ENCODE results near the gene LRP1-AS. TPM values are rescaled to one million over a fixed set of nuclear protein-coding genes. Genes with fewer than 3 reads are reported as not detected.
"Not testable (repeated sequence)": the region's sequence is repeated elsewhere in the genome, so short reads cannot be mapped to it uniquely, and the experiment has no call there.

LRP1-AS gene
- total RNA-seq, 1 donor from 2014 or later = not detected

- DNase-seq = no peak
These were observed 8.7 kb downstream of the LRP1-AS start for GRCh38 chr12:57138526-57139272.

- DNase-seq = no peak
These were observed 11.7 kb downstream of the LRP1-AS start for GRCh38 chr12:57135527-57136326.

- no peak for DNase-seq
These were observed 12.5 kb downstream of the LRP1-AS start for GRCh38 chr12:57134949-57135348.

GRCh38 chr12:57133916-57134315 is 13.5 kb downstream of the LRP1-AS start:
- no peak for DNase-seq

GRCh38 chr12:57133013-57133569 is 14.3 kb downstream of the LRP1-AS start:
- DNase-seq = no peak

- DNase-seq = peak; percentile 49
These were observed 15.3 kb downstream of the LRP1-AS start for GRCh38 chr12:57131896-57132744.

GRCh38 chr12:57130941-57131340 is 16.5 kb downstream of the LRP1-AS start:
- DNase-seq = no peak

- DNase-seq = no peak
These were observed 17.5 kb downstream of the LRP1-AS start for GRCh38 chr12:57129889-57130288.

GRCh38 chr12:57129321-57129842 is 18.0 kb downstream of the LRP1-AS start:
- DNase-seq = no peak

GRCh38 chr12:57128519-57129247 is 18.7 kb downstream of the LRP1-AS start:
- no peak for DNase-seq

- DNase-seq = peak; percentile 60
These were observed 19.5 kb downstream of the LRP1-AS start, which contains the start of gene LRP1 for GRCh38 chr12:57127726-57128518. Gene LRP1 (plus strand): TSS chr12:57128483. CDS start chr12:57128965, 482 bp downstream.

- DNase-seq = peak; percentile 37
These were observed 20.2 kb downstream of the LRP1-AS start for GRCh38 chr12:57127101-57127725.

- DNase-seq = no peak
These were observed 20.9 kb downstream of the LRP1-AS start for GRCh38 chr12:57126561-57126960.

- DNase-seq = no peak
These were observed 21.4 kb downstream of the LRP1-AS start for GRCh38 chr12:57126061-57126460.

- DNase-seq = peak; percentile 83
These were observed 23.1 kb downstream of the LRP1-AS start for GRCh38 chr12:57124261-57124877.

- no peak for DNase-seq
These were observed 23.6 kb downstream of the LRP1-AS start for GRCh38 chr12:57123813-57124212.

- not testable (repeated sequence) for DNase-seq
These were observed 26.7 kb downstream of the LRP1-AS start for GRCh38 chr12:57120718-57121117.

- no peak for DNase-seq
These were observed 27.9 kb downstream of the LRP1-AS start for GRCh38 chr12:57119294-57120085.
